Breast epithelium (tissue), 4 donors: ENCODE measurements around the gene GALNT9. TPM values are rescaled to one million over a fixed set of nuclear protein-coding genes. Genes with fewer than 3 reads are reported as not detected.
"Not testable (repeated sequence)": the region's sequence is repeated elsewhere in the genome, so short reads cannot be mapped to it uniquely, and the experiment has no call there.

ENCODE experiments used
- DNase-seq, 2 donors: peaks; one replicate each; pipeline ENCODE4 v3.0.0-alpha.2; 2019; ENCODE audit warnings: low spot score in 2 of 2
- H3K27ac ChIP-seq, 2 donors: fragments of 200-600 bp; sonication (generic) in 1 of 2; one replicate each; pipeline ENCODE4 v1.5.1; 2016 to 2019; ENCODE audit warnings: mild to moderate bottlenecking in 1 of 2
- H3K27me3 ChIP-seq, 2 donors: fragments of 200-600 bp; sonication (generic) in 1 of 2; one replicate each; pipeline versions ENCODE4 v1.5.1 to v1.6.0; 2017 to 2019; ENCODE audit warnings: control low read depth in 1 of 2, mild to moderate bottlenecking in 1 of 2
- H3K36me3 ChIP-seq: fragments of 200-600 bp; one replicate; pipeline ENCODE4 v1.5.1; 2019
- H3K4me1 ChIP-seq, 2 donors: fragments of 200-600 bp; sonication (generic); one replicate each; pipeline ENCODE4 v1.5.1; 2016 to 2019; ENCODE audit warnings: control low read depth in 1 of 2
- H3K4me3 ChIP-seq, 3 donors: fragments of 200-600 bp; sonication (generic); 1 replicate in 2 of 3; 2 replicates in 1 of 3; pipeline ENCODE4 v1.5.1; 2016 to 2019; ENCODE audit warnings: mild to moderate bottlenecking in 3 of 3, moderate library complexity in 2 of 3
- H3K9me3 ChIP-seq, 2 donors: fragments of 200-600 bp; sonication (generic) in 1 of 2; one replicate each; pipeline ENCODE4 v1.5.1; 2016 to 2019; ENCODE audit warnings: control low read depth in 1 of 2
- CTCF ChIP-seq, 3 donors: fragments of 450-650 bp; IDR thresholded peaks; one replicate each; pipeline ENCODE4 v1.5.1; 2016 to 2017; ENCODE audit warnings: antibody characterized with exemption in 3 of 3, mild to moderate bottlenecking in 3 of 3, moderate library complexity in 3 of 3
- POLR2A ChIP-seq: fragments of 450-650 bp; IDR thresholded peaks from one replicate; pipeline ENCODE4 v1.6.1; 2016; ENCODE audit warnings: antibody characterized with exemption, mild to moderate bottlenecking, moderate library complexity
- POLR2AphosphoS5 ChIP-seq, 3 donors: sonication (generic); formaldehyde crosslinking; IDR thresholded peaks; one replicate each; pipeline ENCODE4 v1.6.1; 2017; ENCODE audit warnings: antibody characterized with exemption in 3 of 3
- intact Hi-C: fragments of 100-400 bp; cut with DNase I; formaldehyde crosslinking; loops from one replicate; pipeline ENCODE4 v1.15.1; 2023; ENCODE audit warnings: low total_unique reads
- total RNA-seq, 3 donors: library from RNA; depleted of rRNA; stranded (reverse); fragments of >200 nt; gene quantifications; one replicate each; pipeline ENCODE4 v1.1.0, GENCODE V29; 2016

The GALNT9 gene
- total RNA-seq, 3 donors from 2014 or later, result 2.9 TPM; not detected in 2

DNA sequence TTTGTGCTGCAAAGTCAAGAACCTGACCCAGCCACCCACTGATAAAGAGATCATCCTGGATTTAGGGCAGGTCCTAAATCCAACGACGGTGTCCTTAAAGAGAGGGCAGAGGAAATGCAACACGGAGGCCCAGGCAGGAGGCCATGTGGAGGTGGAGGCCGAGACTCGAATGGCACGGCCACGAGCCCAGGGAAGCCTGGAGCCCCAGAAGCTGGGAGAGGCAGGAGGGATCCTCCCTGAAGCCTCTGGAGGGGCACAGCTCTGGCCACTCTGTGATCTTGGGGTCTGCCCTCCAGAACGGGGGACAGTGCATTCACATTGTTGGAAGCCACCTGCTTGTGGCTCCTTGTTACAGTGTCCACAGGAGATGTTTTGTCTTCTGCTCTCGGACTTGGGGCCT, 63.0 kb downstream of the GALNT9 start:
- Histone ChIP-seq H3K9me3 (no peaks in the 10 kb centered on the region), H3K27ac (no peak overlapping the region), H3K36me3 (no peaks in the 10 kb centered on the region), H3K4me1 (no peaks in the 10 kb centered on the region), H3K27me3 (peaks cover 0 to 90% of the 10 kb centered on the region in 2 donors), H3K4me3 (no peak overlapping the region)
- DNase-seq, result no peak
- TF ChIP-seq POLR2A (no peak), CTCF (IDR thresholded peaks at IDR 0.05) (no peak), POLR2AphosphoS5 (IDR thresholded peaks at IDR 0.05) (no peak)
- intact Hi-C loops, result loop anchor here (2.0 kb wide), 1 partner anchor 74 kb away; no protein-coding TSS in a partner anchor

DNA sequence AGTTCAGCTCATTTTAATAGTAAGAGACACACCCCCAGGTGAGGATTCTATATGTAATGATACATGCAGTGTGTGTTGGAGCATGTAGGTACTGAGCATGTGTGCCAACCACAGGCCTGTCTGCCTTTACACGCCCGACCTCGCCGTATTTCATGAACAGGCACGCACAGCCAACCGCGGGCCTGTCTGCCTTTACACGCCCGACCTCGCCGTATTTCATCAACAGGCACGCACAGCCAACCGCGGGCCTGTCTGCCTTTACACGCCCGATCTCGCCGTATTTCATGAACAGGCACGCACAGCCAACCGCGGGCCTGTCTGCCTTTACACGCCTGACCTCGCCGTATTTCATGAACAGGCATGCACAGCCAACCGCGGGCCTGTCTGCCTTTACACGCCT, 63.6 kb downstream of the GALNT9 start:
- DNase-seq, H3K27ac ChIP-seq, H3K36me3 ChIP-seq, H3K9me3 ChIP-seq, H3K4me1 ChIP-seq, H3K4me3 ChIP-seq: not testable (repeated sequence)
- intact Hi-C loops, result loop anchor here (2.0 kb wide), 1 partner anchor 73 kb away; no protein-coding TSS in a partner anchor
- peaks cover 0 to 90% of the 10 kb centered on the region in 2 donors for H3K27me3 ChIP-seq

- H3K9me3 ChIP-seq, result no peaks in the 10 kb centered on the region
- intact Hi-C loops, result no loop called here
- H3K4me3 ChIP-seq, result no peak overlapping the region
- H3K27me3 ChIP-seq, result peaks cover 0 to 90% of the 10 kb centered on the region in 2 donors
- no peaks in the 10 kb centered on the region for H3K4me1 ChIP-seq
- TF ChIP-seq CTCF (IDR thresholded peaks at IDR 0.05) (no peak), POLR2AphosphoS5 (IDR thresholded peaks at IDR 0.05) (no peak), POLR2A (no peak)
- H3K36me3 ChIP-seq, result no peaks in the 10 kb centered on the region
- no peak overlapping the region for H3K27ac ChIP-seq
- no peak for DNase-seq
These were observed 64.2 kb downstream of the GALNT9 start for GRCh38 chr12:132265056-132265800.

DNA sequence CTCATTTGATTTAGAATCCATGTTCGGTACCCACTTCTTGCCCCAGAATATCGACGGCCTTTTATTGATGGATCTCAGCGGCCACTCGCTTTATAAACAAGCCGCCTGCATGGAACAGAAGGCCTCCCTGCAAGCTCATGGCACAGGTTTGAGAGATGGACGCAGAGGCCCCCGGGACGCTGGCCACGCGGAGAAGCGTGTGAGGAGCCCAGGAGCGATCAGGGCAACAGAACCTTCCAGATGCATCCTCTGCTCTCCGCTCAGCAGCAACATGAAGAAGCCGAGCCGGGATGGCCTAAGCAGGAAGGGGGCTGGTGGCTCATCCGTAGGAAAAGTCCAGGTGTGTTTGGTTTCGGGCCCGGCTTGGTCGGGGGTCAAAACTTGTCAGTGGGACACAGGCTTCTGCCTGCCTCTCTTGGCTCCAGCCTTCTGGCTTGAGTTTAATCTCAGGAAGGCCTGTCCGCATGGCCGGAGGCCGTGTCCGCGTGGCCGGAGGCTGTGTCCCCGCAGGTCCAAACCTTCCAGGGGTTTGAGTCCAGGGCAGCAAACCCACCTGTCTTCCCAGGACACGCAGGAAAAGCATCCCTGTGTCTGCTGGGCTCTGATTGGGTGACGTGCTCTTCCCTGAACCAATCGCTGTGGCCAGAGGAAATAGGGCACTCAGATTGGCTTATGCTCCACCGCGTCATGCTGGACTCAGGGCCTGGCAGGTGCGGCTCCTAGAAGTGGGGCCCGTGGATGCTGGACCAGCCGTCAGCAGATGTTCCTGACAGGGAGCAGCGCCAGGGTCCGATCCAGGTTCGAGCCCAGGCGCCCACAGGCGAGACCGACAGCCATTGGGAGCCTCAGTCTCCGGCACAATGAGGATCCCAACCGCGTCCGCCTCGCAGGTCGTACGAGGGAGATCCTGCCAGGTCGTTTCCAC, 65.0 kb downstream of the GALNT9 start:
- no peak overlapping the region for H3K27ac ChIP-seq
- no peaks in the 10 kb centered on the region for H3K36me3 ChIP-seq
- no peak overlapping the region for H3K4me3 ChIP-seq
- no peak for DNase-seq
- H3K9me3 ChIP-seq, result no peaks in the 10 kb centered on the region
- H3K27me3 ChIP-seq, result peaks cover 0 to 87% of the 10 kb centered on the region in 2 donors
- no peak for TF ChIP-seq POLR2AphosphoS5 (IDR thresholded peaks at IDR 0.05)
- TF ChIP-seq CTCF (IDR thresholded peaks at IDR 0.05), result no peak
- no peak for TF ChIP-seq POLR2A
- no peaks in the 10 kb centered on the region for H3K4me1 ChIP-seq
- intact Hi-C loops, result no loop called here

DNA sequence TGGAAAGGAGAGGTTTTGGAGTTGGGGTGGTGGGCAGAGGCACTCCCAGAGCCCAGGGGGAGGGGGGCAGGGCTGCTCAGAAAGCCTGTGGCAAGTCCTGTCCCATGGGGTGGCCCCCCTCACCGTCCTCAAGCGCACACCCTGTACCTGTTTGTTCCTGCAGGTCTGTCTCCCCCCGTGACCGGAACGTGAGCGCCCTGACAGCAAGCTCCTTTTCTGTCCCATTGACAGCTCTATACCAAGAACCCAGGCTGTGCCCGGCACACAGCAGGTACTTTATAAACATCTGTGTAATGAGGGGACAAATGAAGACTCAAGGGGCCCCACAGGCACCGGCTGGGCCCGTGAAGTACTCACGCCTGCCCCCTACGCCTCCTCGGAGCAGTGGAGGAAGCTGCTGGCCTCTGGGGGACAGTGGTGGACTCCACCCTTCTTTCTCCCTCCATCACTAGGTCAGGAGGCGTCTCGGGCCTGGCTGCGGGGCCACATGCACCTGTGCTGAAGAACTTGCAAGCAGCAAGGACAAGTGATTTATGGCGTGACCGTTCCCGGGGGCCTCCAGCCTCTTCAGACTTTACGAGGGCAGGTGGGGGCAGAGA, 65.8 kb downstream of the GALNT9 start:
- no peak for DNase-seq
- intact Hi-C loops, result no loop called here
- Histone ChIP-seq H3K4me3 (no peak overlapping the region), H3K4me1 (no peaks in the 10 kb centered on the region), H3K27me3 (peaks cover 0 to 82% of the 10 kb centered on the region in 2 donors), H3K9me3 (no peaks in the 10 kb centered on the region), H3K27ac (no peak overlapping the region), H3K36me3 (no peaks in the 10 kb centered on the region)
- TF ChIP-seq POLR2AphosphoS5 (IDR thresholded peaks at IDR 0.05) (no peak), CTCF (IDR thresholded peaks at IDR 0.05) (no peak), POLR2A (no peak)
